ENCODE data around the gene SCIN. TPM values are rescaled to one million over a fixed set of nuclear protein-coding genes. Genes with fewer than 3 reads are reported as not detected.

The SCIN gene
- polyA plus RNA-seq, 1 of the 3 experiments (the other 2 are of a cell fraction): 0.02 TPM

- WGBS (ENCODE audit: low lambda C conversion rate): 60% methylated on average over 4 of the region's 4 CpGs
- H3K4me1 ChIP-seq (ENCODE audit: control insufficient read depth in 1 of 2, insufficient read depth in 2 of 2, low read depth in 1 of 2, low read length in 1 of 2): peaks cover 0 to 11% of the 10 kb centered on the region in 2 experiments; a peak in 2 of 4 replicates
- H2AFZ ChIP-seq (ENCODE audit: low read depth): no peak overlapping the region
- no peak overlapping the region for H3K4me2 ChIP-seq
- H3K36me3 ChIP-seq (replicated peaks in 1 of 2; ENCODE audit: control insufficient read depth in 1 of 2, insufficient read depth in 2 of 2, low read length in 1 of 2): no peaks in the 10 kb centered on the region
- CTCF ChIA-PET: interaction anchor here (0.9 to 1.5 kb wide), 4 partner anchors 10 to 109 kb away, joined by 3 to 4 read pairs (median 3); no protein-coding TSS in a partner anchor
- peaks cover 15% of the 10 kb centered on the region for H3K27me3 ChIP-seq (ENCODE audit: insufficient read depth)
- no peaks in the 10 kb centered on the region for H4K20me1 ChIP-seq (ENCODE audit: insufficient read depth)
- no peak overlapping the region for H3K9ac ChIP-seq
- H3K79me2 ChIP-seq (ENCODE audit: insufficient read depth): no peaks in the 10 kb centered on the region
- no peaks in the 10 kb centered on the region for H3K9me2 ChIP-seq
- no peak overlapping the region for H3K27ac ChIP-seq (ENCODE audit: low read depth in 2 of 2, low read length in 1 of 2)
- H3F3A ChIP-seq (replicated peaks; ENCODE audit: insufficient read depth): peaks cover 3% of the 10 kb centered on the region
- POLR2A ChIA-PET: no interaction called here
- DNase-seq: no peak
- no peak overlapping the region for H3K4me3 ChIP-seq (ENCODE audit: low read depth in 2 of 2, low read length in 1 of 2)
- no peaks in the 10 kb centered on the region for H3K9me3 ChIP-seq
- TF ChIP-seq EP300 (IDR thresholded peaks at IDR 0.05; ENCODE audit: borderline replicate concordance in 1 of 2, low read depth in 1 of 2, low read length in 1 of 2) (no peak), REST (IDR thresholded peaks at IDR 0.05; ENCODE audit: low read depth, low read length) (no peak), JUND (IDR thresholded peaks at IDR 0.05) (no peak), CHD2 (IDR thresholded peaks at IDR 0.05; ENCODE audit: low read length, partially characterized antibody) (no peak), RFX5 (IDR thresholded peaks at IDR 0.05; ENCODE audit: low read length) (no peak), GATA2 (CRISPR knock-in tag; IDR thresholded peaks at IDR 0.05) (no peak), CTCF (IDR thresholded peaks at IDR 0.05) (no peak), MXI1 (IDR thresholded peaks at IDR 0.05; ENCODE audit: low read depth, low read length) (no peak), RCOR1 (IDR thresholded peaks at IDR 0.05; ENCODE audit: low read length) (no peak), YY1 (IDR thresholded peaks at IDR 0.05; ENCODE audit: low read depth) (no peak), IRF3 (IDR thresholded peaks at IDR 0.05; ENCODE audit: low read depth, low read length) (no peak), SIN3A (IDR thresholded peaks at IDR 0.05; ENCODE audit: borderline replicate concordance, low read depth, low read length) (no peak), FOXM1 (IDR thresholded peaks at IDR 0.05; ENCODE audit: low read depth) (no peak), FOSL2 (IDR thresholded peaks at IDR 0.05; ENCODE audit: borderline replicate concordance, low read depth) (no peak), USF1 (IDR thresholded peaks at IDR 0.05; ENCODE audit: borderline replicate concordance, low read depth) (no peak), ELF1 (IDR thresholded peaks at IDR 0.05) (no peak), RXRA (IDR thresholded peaks at IDR 0.05; ENCODE audit: borderline replicate concordance, low read depth) (no peak), TAF1 (IDR thresholded peaks at IDR 0.05; ENCODE audit: borderline replicate concordance, low read depth, low read length) (no peak), SMC3 (IDR thresholded peaks at IDR 0.05; ENCODE audit: low read depth, low read length) (no peak), TCF12 (IDR thresholded peaks at IDR 0.05) (no peak)
Observed at GRCh38 chr7:12633582-12633981, 63.1 kb downstream of the SCIN start.

Data from SK-N-SH (cell line).